Retinal pigment epithelial cell (primary cell): ENCODE measurements around the gene LRRTM1.

ENCODE experiments used
- DNase-seq: peaks from one replicate; pipeline ENCODE4 v3.0.0-alpha.2; 2010; ENCODE audit warnings: low read depth
- H3K4me3 ChIP-seq: 2 replicates; pipeline ENCODE4 v1.5.1; 2011; ENCODE audit warnings: mild to moderate bottlenecking, low read length, control low read depth, moderate library complexity
- TF ChIP-seq, protein P1 (sequence below): conservative IDR thresholded peaks from 2 replicates; pipeline ENCODE4 v1.5.1; 2011; ENCODE audit warnings: low read depth, low read length, control low read depth, inconsistent platforms

LRRTM1 gene

DNA sequence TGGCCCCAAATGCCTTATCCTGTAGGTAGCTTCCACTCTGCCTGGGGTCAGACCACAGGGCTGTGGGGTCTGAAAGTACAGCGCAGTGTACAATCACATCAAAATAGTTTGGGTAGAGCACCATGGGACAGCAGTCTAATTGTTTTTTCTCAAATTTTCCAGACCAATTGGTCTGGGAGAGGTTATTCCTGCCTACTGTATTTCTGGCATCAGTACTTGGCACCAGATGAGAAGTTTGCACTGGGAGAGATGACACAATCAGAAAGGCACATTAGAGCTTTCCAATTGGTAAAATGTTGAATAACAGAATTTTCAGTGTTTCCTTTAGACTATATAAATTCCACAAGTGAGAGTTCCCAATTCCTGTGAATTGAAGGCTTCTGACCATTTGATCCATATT lies 30.9 kb upstream of the LRRTM1 start:
- TF ChIP-seq, protein P1, sequence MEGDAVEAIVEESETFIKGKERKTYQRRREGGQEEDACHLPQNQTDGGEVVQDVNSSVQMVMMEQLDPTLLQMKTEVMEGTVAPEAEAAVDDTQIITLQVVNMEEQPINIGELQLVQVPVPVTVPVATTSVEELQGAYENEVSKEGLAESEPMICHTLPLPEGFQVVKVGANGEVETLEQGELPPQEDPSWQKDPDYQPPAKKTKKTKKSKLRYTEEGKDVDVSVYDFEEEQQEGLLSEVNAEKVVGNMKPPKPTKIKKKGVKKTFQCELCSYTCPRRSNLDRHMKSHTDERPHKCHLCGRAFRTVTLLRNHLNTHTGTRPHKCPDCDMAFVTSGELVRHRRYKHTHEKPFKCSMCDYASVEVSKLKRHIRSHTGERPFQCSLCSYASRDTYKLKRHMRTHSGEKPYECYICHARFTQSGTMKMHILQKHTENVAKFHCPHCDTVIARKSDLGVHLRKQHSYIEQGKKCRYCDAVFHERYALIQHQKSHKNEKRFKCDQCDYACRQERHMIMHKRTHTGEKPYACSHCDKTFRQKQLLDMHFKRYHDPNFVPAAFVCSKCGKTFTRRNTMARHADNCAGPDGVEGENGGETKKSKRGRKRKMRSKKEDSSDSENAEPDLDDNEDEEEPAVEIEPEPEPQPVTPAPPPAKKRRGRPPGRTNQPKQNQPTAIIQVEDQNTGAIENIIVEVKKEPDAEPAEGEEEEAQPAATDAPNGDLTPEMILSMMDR: no peak

GRCh38 chr2:80333886-80334285 lies 29.3 kb upstream of the LRRTM1 start:
- H3K4me3 ChIP-seq: no peak overlapping the region
- TF ChIP-seq, protein P1: no peak
- DNase-seq: no peak

More for the DNA sequence above, 30.9 kb upstream of the LRRTM1 start:
- H3K4me3 ChIP-seq: no peak overlapping the region
- DNase-seq: no peak

- TF ChIP-seq, protein P1: no peak
- H3K4me3 ChIP-seq: no peak overlapping the region
- no peak for DNase-seq
Measured at GRCh38 chr2:80330527-80331450, 26.2 kb upstream of the LRRTM1 start.

GRCh38 chr2:80329491-80329890 lies 24.9 kb upstream of the LRRTM1 start:
- TF ChIP-seq, protein P1: no peak
- no peak for DNase-seq
- H3K4me3 ChIP-seq: no peak overlapping the region

DNA sequence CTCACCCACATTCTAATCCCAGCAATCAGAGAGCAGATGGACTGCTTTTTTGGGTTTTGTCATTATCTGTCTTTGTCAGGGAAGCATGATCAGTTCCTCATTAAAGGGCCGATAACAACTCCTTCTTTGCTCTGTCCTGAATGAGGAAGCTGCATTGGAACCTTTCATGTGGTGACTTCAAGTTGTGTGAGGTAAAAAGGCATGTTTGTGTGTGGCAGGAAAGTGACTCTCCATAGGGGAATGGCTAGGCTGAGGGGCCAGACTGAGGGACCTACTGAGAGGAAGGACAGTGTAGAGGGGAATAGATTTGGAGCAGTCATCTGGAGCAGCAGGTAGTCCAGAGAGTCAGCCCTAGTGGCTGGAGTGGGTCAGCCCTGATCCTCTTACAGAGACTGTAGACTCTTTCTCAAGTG lies 23.6 kb upstream of the LRRTM1 start:
- H3K4me3 ChIP-seq: no peak overlapping the region
- no peak for DNase-seq
- TF ChIP-seq, protein P1: no peak

GRCh38 chr2:80326861-80327260 lies 22.3 kb upstream of the LRRTM1 start:
- TF ChIP-seq, protein P1: no peak
- no peak overlapping the region for H3K4me3 ChIP-seq
- no peak for DNase-seq

GRCh38 chr2:80326214-80326613 lies 21.7 kb upstream of the LRRTM1 start:
- TF ChIP-seq, protein P1: peak; percentile 51
- no peak for DNase-seq
- H3K4me3 ChIP-seq: no peak overlapping the region
